ENCODE results near the gene ERBB4. TPM values are rescaled to one million over a fixed set of nuclear protein-coding genes. Genes with fewer than 3 reads are reported as not detected.
"Not testable (repeated sequence)": the region's sequence is repeated elsewhere in the genome, so short reads cannot be mapped to it uniquely, and the experiment has no call there.

ERBB4 gene
- polyA plus RNA-seq, 1 donor, result 0.37 TPM

DNA sequence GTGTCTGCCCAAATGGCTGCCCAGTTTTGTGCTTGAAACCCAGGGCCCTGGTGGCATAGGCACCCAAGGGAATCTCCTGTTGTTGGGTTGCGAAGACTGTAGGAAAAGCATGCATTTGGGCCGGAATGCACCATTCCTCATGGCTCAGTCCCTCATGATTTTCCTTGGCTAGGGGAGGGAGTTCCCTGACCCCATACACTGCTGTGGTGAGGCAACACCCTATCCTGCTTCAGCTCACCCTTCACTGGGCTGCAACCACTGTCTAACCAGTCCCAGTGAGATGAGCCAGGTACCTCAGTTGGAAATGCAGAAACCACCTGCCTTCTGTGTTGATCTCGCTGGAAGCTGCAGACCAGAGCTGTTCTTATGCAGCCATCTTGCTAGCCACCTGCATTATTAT is 300.4 kb downstream of the ERBB4 start:
- not testable (repeated sequence) for H3K36me3 ChIP-seq (ENCODE audit: control insufficient read depth, insufficient read depth, low read length); H3K9me3 ChIP-seq (ENCODE audit: control insufficient read depth, low read depth, low read length); H3K4me3 ChIP-seq (ENCODE audit: low read length); H3K4me1 ChIP-seq (ENCODE audit: control insufficient read depth, insufficient read depth, low read length); DNase-seq; H3K27me3 ChIP-seq (ENCODE audit: control insufficient read depth, insufficient read depth, low read length); H3K27ac ChIP-seq (ENCODE audit: low read length)
- WGBS (ENCODE audit: insufficient coverage, low lambda C conversion rate), result no CpG with 5 or more reads among the region's 3 CpGs

DNA sequence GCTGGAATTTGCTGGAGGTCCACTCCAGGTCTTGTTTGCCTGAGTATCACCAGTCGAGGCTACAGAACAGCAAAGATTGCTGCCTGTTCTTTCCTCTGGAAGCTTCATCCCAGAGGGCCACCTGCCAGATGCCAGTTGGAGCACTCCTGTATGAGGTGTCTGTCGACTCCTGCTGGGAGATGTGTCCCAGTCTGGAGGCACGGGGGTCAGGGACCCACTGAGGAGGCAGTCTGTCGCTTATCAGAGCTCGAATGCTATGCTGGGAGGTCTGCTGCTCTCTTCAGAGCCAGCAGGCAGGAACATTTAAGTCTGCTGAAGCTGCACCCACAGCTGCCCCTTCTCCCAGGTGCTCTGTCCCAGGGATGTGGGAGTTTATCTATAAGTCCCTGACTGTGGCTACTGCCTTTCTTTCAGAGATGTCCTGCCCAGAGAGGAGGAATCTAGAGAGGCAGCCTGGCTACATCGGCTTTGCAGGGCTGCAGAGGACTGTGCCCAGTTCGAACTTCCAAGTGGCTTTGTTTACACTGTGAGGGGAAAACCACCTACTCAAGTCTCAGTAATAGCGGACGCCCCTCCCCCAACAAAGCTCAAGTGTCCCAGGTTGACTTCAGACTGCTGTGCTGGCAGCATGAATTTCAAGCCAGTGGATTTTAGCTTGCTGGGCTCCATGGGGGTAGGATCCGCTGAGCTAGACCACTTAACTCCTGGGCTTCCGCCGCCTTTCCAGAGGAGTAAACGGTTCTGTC is 301.1 kb downstream of the ERBB4 start:
- Histone ChIP-seq H3K36me3 (ENCODE audit: control insufficient read depth, insufficient read depth, low read length) (no peaks in the 10 kb centered on the region), H3K27ac (ENCODE audit: low read length) (no peak overlapping the region), H3K9me3 (ENCODE audit: control insufficient read depth, low read depth, low read length) (no peaks in the 10 kb centered on the region), H3K4me1 (ENCODE audit: control insufficient read depth, insufficient read depth, low read length) (no peaks in the 10 kb centered on the region), H3K4me3 (ENCODE audit: low read length) (no peak overlapping the region), H3K27me3 (ENCODE audit: control insufficient read depth, insufficient read depth, low read length) (no peaks in the 10 kb centered on the region)
- no CpG with 5 or more reads among the region's 13 CpGs for WGBS (ENCODE audit: insufficient coverage, low lambda C conversion rate)
- no peak for DNase-seq

DNA sequence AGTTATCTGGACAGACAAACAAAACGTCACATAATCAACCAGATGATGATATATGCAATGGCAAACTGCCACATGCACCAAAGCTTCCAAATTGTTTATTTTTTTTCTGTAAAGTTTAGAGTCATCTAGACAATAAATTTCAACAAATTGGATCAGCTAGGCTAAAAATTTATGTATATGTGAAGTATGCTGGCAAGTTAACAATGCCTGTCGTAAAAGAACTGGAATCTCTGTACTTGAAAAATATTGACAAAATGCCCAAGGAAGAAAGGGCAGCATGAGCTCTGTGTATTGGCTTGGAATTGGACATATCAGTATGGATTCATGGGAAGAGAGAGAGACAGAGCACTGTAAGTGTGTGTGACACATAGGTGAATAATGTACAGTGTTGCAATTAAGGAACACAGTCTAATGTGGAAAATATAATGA is 309.8 kb downstream of the ERBB4 start:
- H3K4me3 ChIP-seq (ENCODE audit: low read length), result no peak overlapping the region
- H3K4me1 ChIP-seq (ENCODE audit: control insufficient read depth, insufficient read depth, low read length), result no peaks in the 10 kb centered on the region
- no peaks in the 10 kb centered on the region for H3K9me3 ChIP-seq (ENCODE audit: control insufficient read depth, low read depth, low read length)
- 88% methylated on average over 2 of the region's 2 CpGs for WGBS (ENCODE audit: insufficient coverage, low lambda C conversion rate)
- no peaks in the 10 kb centered on the region for H3K27me3 ChIP-seq (ENCODE audit: control insufficient read depth, insufficient read depth, low read length)
- no peak for DNase-seq
- no peaks in the 10 kb centered on the region for H3K36me3 ChIP-seq (ENCODE audit: control insufficient read depth, insufficient read depth, low read length)
- H3K27ac ChIP-seq (ENCODE audit: low read length), result no peak overlapping the region

DNA sequence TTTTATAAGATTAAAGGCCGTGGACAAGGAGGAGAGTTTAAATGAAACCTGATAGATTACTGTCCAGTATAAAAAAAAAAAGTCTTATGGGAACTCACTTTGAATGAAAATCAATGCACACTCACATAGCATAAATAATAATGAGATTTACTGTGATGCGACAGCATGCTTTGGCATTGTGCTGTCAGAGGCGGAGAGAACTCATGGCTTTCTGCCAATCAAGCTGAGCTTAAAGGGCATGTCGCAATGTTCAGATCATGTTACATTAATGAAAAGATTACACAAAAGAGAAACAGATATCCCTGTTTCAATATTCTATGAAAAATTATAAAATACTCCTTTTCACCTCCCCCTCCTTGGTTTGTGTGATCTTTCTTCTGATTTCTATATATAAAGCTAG is 310.8 kb downstream of the ERBB4 start:
- peak in 1 of 2 donors; percentile 4 for DNase-seq
- Histone ChIP-seq H3K27me3 (ENCODE audit: control insufficient read depth, insufficient read depth, low read length) (no peaks in the 10 kb centered on the region), H3K9me3 (ENCODE audit: control insufficient read depth, low read depth, low read length) (no peaks in the 10 kb centered on the region), H3K36me3 (ENCODE audit: control insufficient read depth, insufficient read depth, low read length) (no peaks in the 10 kb centered on the region), H3K4me3 (ENCODE audit: low read length) (no peak overlapping the region), H3K4me1 (ENCODE audit: control insufficient read depth, insufficient read depth, low read length) (no peaks in the 10 kb centered on the region), H3K27ac (ENCODE audit: low read length) (no peak overlapping the region)
- WGBS (ENCODE audit: insufficient coverage, low lambda C conversion rate), result 67% methylated on average over 1 of the region's 4 CpGs

DNA sequence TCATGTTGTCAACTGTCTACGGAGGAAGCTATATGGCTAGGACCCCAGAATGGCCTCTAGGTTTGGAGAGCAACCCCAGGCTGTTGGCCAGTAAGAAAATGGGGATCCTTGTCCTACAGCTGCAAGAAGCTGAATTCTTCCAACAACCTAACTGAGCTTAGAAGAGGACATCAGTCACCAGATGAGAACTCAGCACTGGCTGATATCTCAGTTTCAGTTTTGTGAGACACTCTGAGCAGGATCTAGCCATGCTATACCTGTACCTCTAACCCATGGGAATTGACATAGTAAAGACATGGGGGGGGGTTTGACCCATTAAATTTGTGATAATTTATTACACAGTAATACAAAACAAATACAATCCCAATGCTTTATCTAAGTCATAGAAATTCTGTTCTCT is 312.5 kb downstream of the ERBB4 start:
- no peak for DNase-seq
- Histone ChIP-seq H3K4me3 (ENCODE audit: low read length) (no peak overlapping the region), H3K9me3 (ENCODE audit: control insufficient read depth, low read depth, low read length) (no peaks in the 10 kb centered on the region), H3K27me3 (ENCODE audit: control insufficient read depth, insufficient read depth, low read length) (no peaks in the 10 kb centered on the region), H3K4me1 (ENCODE audit: control insufficient read depth, insufficient read depth, low read length) (no peaks in the 10 kb centered on the region), H3K36me3 (ENCODE audit: control insufficient read depth, insufficient read depth, low read length) (no peaks in the 10 kb centered on the region), H3K27ac (ENCODE audit: low read length) (no peak overlapping the region)
- no CpG with 5 or more reads among the region's 1 CpG for WGBS (ENCODE audit: insufficient coverage, low lambda C conversion rate)

DNA sequence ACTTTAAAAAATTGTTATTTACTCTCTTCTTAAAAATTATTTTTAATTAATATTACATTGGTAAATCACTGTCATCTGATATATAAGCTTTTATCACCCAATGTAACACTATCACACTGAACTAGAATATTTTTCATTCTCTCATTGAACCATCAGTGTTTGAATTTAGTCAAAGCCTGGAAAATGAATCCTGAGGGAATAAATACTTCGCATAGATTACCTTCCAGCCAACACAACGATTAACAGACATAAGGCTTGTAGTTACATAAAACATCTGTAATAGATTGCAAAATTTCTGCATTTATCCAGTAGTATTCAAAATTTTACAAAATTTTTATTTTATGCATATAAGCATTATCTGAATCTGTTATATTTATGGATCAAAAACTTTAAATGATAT is 314.9 kb downstream of the ERBB4 start:
- Histone ChIP-seq H3K4me3 (ENCODE audit: low read length) (no peak overlapping the region), H3K36me3 (ENCODE audit: control insufficient read depth, insufficient read depth, low read length) (no peaks in the 10 kb centered on the region), H3K27me3 (ENCODE audit: control insufficient read depth, insufficient read depth, low read length) (no peaks in the 10 kb centered on the region), H3K27ac (ENCODE audit: low read length) (no peak overlapping the region), H3K4me1 (ENCODE audit: control insufficient read depth, insufficient read depth, low read length) (no peaks in the 10 kb centered on the region), H3K9me3 (ENCODE audit: control insufficient read depth, low read depth, low read length) (no peaks in the 10 kb centered on the region)
- 88% methylated on average over 2 of the region's 2 CpGs for WGBS (ENCODE audit: insufficient coverage, low lambda C conversion rate)
- no peak for DNase-seq

DNA sequence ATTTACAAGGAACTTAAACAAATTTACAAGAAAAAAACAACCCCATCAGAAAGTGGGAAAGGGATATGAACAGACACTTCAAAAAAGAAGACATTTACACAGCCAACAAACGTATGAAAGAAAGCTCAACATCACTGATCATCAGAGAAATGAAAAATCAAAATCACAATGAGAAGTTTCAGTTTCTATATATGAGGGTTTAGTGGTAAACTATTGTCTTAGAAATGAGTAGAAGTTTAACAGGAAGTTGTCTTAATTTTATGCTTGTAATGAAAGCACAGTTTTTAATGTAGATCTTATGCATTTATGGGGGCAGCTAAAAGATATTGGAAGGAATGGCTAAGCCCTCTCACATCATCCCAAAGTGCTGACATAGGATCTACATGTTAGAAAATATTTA is 325.4 kb downstream of the ERBB4 start:
- no peak for DNase-seq
- Histone ChIP-seq H3K4me1 (ENCODE audit: control insufficient read depth, insufficient read depth, low read length) (no peaks in the 10 kb centered on the region), H3K36me3 (ENCODE audit: control insufficient read depth, insufficient read depth, low read length) (no peaks in the 10 kb centered on the region), H3K4me3 (ENCODE audit: low read length) (no peak overlapping the region), H3K27me3 (ENCODE audit: control insufficient read depth, insufficient read depth, low read length) (no peaks in the 10 kb centered on the region), H3K9me3 (ENCODE audit: control insufficient read depth, low read depth, low read length) (no peaks in the 10 kb centered on the region), H3K27ac (ENCODE audit: low read length) (no peak overlapping the region)
- WGBS (ENCODE audit: insufficient coverage, low lambda C conversion rate), result 63% methylated on average over 1 of the region's 1 CpG

DNA sequence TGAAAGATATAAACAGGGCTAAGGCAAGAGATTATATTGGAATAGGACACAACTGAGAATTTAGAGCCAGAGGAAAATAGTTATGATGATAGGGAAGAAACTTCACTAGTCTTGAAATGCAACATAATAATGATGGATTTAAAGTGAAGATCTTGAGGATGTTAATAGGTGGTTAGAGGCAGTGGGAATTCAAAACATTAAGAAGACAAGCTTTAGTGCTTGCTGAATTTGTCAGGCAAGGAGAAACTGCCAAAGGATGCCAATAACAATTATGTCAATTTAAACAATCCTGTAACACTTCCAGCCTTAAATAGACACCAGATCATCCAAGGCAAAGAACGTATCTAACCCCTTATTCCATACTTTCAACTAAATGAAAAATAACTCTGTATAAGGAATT is 330.1 kb downstream of the ERBB4 start:
- Histone ChIP-seq H3K9me3 (ENCODE audit: control insufficient read depth, low read depth, low read length) (no peaks in the 10 kb centered on the region), H3K27me3 (ENCODE audit: control insufficient read depth, insufficient read depth, low read length) (no peaks in the 10 kb centered on the region), H3K4me1 (ENCODE audit: control insufficient read depth, insufficient read depth, low read length) (no peaks in the 10 kb centered on the region), H3K4me3 (ENCODE audit: low read length) (no peak overlapping the region), H3K27ac (ENCODE audit: low read length) (no peak overlapping the region), H3K36me3 (ENCODE audit: control insufficient read depth, insufficient read depth, low read length) (no peaks in the 10 kb centered on the region)
- no peak for DNase-seq
- no CpG with 5 or more reads among the region's 1 CpG for WGBS (ENCODE audit: insufficient coverage, low lambda C conversion rate)

DNA sequence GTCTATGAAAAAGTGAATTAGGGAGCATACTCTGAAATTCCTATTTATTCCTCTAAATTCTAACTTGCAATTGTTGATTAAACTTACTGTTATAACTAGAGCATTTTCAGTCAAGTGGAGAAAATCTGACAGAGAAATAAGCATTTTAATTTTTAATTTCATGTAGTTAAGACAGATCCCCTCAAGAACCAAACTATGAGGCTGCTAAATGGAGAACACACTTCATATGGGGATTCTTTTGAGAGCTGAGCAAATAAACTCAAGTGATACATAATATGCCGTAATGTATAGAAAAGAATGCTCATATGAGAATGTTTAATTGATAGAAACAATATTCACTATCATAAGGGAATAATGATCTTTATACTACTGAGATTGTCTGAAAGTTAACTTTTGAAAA is 340.8 kb downstream of the ERBB4 start:
- WGBS (ENCODE audit: insufficient coverage, low lambda C conversion rate), result no CpG with 5 or more reads among the region's 1 CpG
- no peak for DNase-seq
- Histone ChIP-seq H3K4me1 (ENCODE audit: control insufficient read depth, insufficient read depth, low read length) (no peaks in the 10 kb centered on the region), H3K9me3 (ENCODE audit: control insufficient read depth, low read depth, low read length) (no peaks in the 10 kb centered on the region), H3K27ac (ENCODE audit: low read length) (no peak overlapping the region), H3K27me3 (ENCODE audit: control insufficient read depth, insufficient read depth, low read length) (no peaks in the 10 kb centered on the region), H3K36me3 (ENCODE audit: control insufficient read depth, insufficient read depth, low read length) (no peaks in the 10 kb centered on the region), H3K4me3 (ENCODE audit: low read length) (no peak overlapping the region)

DNA sequence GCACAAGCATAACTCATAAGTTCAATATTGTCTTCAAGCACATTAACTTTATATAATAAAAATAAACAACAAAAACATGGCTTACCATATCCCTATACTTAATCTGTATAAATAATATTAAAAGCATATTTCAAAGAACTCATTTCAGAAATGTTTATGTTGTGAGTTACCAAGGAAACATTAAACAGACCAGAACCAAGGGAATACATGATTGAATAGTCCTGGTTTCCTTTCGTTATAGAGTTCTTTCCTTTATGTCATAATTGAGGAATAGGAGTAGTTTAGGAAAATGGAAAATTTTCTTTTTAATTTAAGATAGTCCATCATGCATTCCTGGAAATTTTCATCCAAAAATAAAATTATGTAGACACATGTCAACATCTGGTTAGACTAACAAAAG is 343.0 kb downstream of the ERBB4 start:
- H3K4me1 ChIP-seq (ENCODE audit: control insufficient read depth, insufficient read depth, low read length), result no peaks in the 10 kb centered on the region
- no peak overlapping the region for H3K4me3 ChIP-seq (ENCODE audit: low read length)
- H3K27me3 ChIP-seq (ENCODE audit: control insufficient read depth, insufficient read depth, low read length), result no peaks in the 10 kb centered on the region
- H3K36me3 ChIP-seq (ENCODE audit: control insufficient read depth, insufficient read depth, low read length), result no peaks in the 10 kb centered on the region
- no peaks in the 10 kb centered on the region for H3K9me3 ChIP-seq (ENCODE audit: control insufficient read depth, low read depth, low read length)
- H3K27ac ChIP-seq (ENCODE audit: low read length), result no peak overlapping the region
- no CpG with 5 or more reads among the region's 1 CpG for WGBS (ENCODE audit: insufficient coverage, low lambda C conversion rate)
- DNase-seq, result no peak

DNA sequence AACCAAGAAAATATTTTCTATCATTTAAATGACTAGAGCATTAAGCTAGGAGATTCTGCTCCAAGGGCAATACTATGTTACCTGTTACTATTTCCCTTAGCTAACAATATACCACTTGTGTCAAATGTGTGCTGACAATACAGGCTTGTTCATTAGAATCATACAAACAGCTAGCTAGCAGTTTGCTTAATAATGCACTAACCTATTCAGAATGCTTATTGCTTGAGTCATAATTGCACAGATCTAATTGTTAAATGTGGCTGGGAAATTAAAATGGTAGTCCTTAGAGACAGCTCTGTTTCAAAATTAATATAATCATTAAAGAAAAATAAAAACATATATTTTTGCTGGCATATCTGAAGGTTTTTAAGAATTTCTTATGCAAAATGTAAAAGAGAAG is 344.2 kb downstream of the ERBB4 start:
- Histone ChIP-seq H3K4me3 (ENCODE audit: low read length) (no peak overlapping the region), H3K27me3 (ENCODE audit: control insufficient read depth, insufficient read depth, low read length) (no peaks in the 10 kb centered on the region), H3K4me1 (ENCODE audit: control insufficient read depth, insufficient read depth, low read length) (no peaks in the 10 kb centered on the region), H3K36me3 (ENCODE audit: control insufficient read depth, insufficient read depth, low read length) (no peaks in the 10 kb centered on the region), H3K27ac (ENCODE audit: low read length) (no peak overlapping the region), H3K9me3 (ENCODE audit: control insufficient read depth, low read depth, low read length) (no peaks in the 10 kb centered on the region)
- no peak for DNase-seq

Measured in large intestine (tissue), 3 donors.